Measurements from ENCODE around the gene ANKRD17.

The ANKRD17 gene

DNA sequence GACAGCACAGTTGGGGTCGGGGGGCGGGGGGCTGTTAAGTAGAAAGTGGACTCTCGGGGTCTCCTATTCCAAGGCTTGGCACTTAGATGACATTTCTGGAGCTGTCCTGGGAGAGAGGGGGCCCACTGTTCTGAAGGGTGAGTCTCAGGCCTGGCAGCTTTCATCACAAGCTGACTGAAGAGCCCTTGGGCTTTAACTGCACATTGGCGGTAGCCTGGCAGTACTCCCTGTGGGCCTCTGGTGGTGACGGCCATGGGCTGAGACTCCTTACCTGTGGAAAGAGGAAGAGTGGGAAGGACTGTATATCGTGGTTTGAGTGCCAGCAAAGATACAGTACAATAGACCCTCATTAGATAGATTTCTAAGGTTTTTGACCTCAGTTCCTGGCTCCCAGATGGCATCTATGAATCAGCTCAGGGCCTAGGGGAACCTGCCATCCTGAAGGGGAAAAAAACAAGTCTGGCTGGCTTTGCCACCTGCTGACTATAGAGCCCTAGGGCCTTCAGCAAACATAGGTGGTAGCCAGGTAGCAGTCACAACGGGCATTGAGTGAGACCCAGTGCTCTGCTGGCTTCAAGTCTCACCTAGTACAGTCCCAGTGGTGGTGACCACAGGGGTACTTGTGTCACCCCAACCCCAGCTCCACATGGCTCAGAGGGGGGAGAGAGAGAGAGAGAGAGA, 87.9 kb downstream of the ANKRD17 start:
- no peak overlapping the region for H3K4me2 ChIP-seq (ENCODE audit: insufficient read depth, low read length)
- peaks cover 21% of the 10 kb centered on the region for H3K9me3 ChIP-seq (ENCODE audit: insufficient read depth, low read length, severe bottlenecking)
- TF ChIP-seq EZH2 (IDR thresholded peaks at IDR 0.05; ENCODE audit: borderline replicate concordance, low read depth, low read length, severe bottlenecking) = no peak
- TF ChIP-seq, protein P1, sequence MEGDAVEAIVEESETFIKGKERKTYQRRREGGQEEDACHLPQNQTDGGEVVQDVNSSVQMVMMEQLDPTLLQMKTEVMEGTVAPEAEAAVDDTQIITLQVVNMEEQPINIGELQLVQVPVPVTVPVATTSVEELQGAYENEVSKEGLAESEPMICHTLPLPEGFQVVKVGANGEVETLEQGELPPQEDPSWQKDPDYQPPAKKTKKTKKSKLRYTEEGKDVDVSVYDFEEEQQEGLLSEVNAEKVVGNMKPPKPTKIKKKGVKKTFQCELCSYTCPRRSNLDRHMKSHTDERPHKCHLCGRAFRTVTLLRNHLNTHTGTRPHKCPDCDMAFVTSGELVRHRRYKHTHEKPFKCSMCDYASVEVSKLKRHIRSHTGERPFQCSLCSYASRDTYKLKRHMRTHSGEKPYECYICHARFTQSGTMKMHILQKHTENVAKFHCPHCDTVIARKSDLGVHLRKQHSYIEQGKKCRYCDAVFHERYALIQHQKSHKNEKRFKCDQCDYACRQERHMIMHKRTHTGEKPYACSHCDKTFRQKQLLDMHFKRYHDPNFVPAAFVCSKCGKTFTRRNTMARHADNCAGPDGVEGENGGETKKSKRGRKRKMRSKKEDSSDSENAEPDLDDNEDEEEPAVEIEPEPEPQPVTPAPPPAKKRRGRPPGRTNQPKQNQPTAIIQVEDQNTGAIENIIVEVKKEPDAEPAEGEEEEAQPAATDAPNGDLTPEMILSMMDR (IDR thresholded peaks at IDR 0.05; ENCODE audit: borderline replicate concordance, extremely low read depth, low read length, poor library complexity, severe bottlenecking) = no peak
- peaks cover 11% of the 10 kb centered on the region; the same call in 1 of the 2 replicates for H4K20me1 ChIP-seq (ENCODE audit: insufficient read depth, low read length)
- H3K36me3 ChIP-seq (ENCODE audit: insufficient read depth, low read length) = peaks cover 98% of the 10 kb centered on the region
- peaks cover 82% of the 10 kb centered on the region for H3K79me2 ChIP-seq (ENCODE audit: insufficient read depth, low read length)
- DNase-seq = peak; percentile 15
- H3K4me3 ChIP-seq (ENCODE audit: low read depth in 1 of 2, low read length in 2 of 2) = no peak overlapping the region
- no peak overlapping the region for H2AFZ ChIP-seq (ENCODE audit: low read depth, low read length)
- no peaks in the 10 kb centered on the region for H3K27me3 ChIP-seq (ENCODE audit: insufficient read depth, low read length, poor library complexity)
- ATAC-seq (ENCODE audit: insufficient read depth, low read depth) = peak; percentile 66
- no peak overlapping the region for H3K27ac ChIP-seq (ENCODE audit: low read length)
- no peak overlapping the region for H3K9ac ChIP-seq (ENCODE audit: low read depth, low read length)
- no peaks in the 10 kb centered on the region for H3K4me1 ChIP-seq (ENCODE audit: insufficient read depth, low read length)

DNA sequence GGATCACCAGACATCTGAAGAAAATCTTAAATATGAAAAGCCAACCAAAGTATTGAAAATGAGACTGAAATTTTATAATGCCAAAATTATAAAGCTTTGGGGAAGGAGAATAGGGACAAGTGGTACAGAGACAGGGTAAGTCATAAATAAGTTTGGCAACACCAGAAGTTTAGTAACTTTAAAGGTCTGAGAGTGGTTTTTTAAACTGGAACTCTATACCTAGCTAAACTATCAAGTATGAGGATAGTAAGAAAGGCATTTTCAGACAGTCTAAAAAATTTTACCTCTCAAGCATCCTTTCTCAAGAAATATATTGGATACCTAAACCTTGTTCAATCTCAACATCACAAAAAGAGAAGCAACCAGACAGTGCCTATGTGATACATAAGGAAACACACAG, 92.4 kb downstream of the ANKRD17 start:
- no peak for DNase-seq
- Histone ChIP-seq H4K20me1 (ENCODE audit: insufficient read depth, low read length) (peaks cover 14% of the 10 kb centered on the region), H3K27ac (ENCODE audit: low read length) (no peak overlapping the region), H3K9ac (ENCODE audit: low read depth, low read length) (no peak overlapping the region), H3K27me3 (ENCODE audit: insufficient read depth, low read length, poor library complexity) (no peaks in the 10 kb centered on the region), H3K4me3 (ENCODE audit: low read depth in 1 of 2, low read length in 2 of 2) (no peak overlapping the region), H3K4me2 (ENCODE audit: insufficient read depth, low read length) (no peak overlapping the region), H3K79me2 (ENCODE audit: insufficient read depth, low read length) (peaks cover 66% of the 10 kb centered on the region), H3K9me3 (ENCODE audit: insufficient read depth, low read length, severe bottlenecking) (peaks cover 15% of the 10 kb centered on the region), H3K4me1 (ENCODE audit: insufficient read depth, low read length) (no peaks in the 10 kb centered on the region), H2AFZ (ENCODE audit: low read depth, low read length) (no peak overlapping the region), H3K36me3 (ENCODE audit: insufficient read depth, low read length) (peaks cover 94% of the 10 kb centered on the region)
- ATAC-seq (ENCODE audit: insufficient read depth, low read depth) = no peak
- TF ChIP-seq, protein P1 (IDR thresholded peaks at IDR 0.05; ENCODE audit: borderline replicate concordance, extremely low read depth, low read length, poor library complexity, severe bottlenecking) = no peak
- no peak for TF ChIP-seq EZH2 (IDR thresholded peaks at IDR 0.05; ENCODE audit: borderline replicate concordance, low read depth, low read length, severe bottlenecking)

DNA sequence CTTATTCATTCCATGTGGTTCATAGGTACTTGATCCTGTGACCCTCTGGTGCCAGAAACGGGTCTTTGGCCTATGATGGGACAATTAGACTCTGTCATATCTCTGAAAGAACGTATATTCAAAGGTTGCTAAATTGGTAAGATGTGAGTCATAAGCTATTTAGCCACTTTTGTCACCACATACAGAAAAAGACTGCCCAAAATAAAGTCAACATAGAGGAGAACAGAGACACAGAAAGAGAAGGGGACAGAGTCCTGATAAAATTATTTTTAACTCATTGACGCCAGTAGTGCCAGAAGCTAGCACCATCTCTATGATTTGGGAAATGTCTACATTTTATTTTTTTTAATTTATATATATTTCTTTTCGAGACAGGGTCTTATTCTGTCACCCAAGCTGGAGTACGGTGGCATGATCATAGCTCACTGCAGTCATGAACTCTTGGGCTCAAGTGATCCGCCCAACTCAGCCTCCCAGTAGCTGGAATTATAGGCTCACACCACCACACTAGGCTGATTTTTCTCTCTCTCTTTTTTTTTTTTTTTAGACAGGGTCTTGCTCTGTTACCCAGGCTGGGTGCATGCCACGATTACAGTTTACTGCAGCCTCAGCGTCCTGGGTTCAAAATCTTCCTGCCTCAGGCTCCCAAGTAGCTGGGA, 96.9 kb downstream of the ANKRD17 start:
- H2AFZ ChIP-seq (ENCODE audit: low read depth, low read length) = no peak overlapping the region
- peaks cover 3% of the 10 kb centered on the region for H3K9me3 ChIP-seq (ENCODE audit: insufficient read depth, low read length, severe bottlenecking)
- DNase-seq = no peak
- no peak overlapping the region for H3K27ac ChIP-seq (ENCODE audit: low read length)
- H3K79me2 ChIP-seq (ENCODE audit: insufficient read depth, low read length) = peaks cover 40% of the 10 kb centered on the region
- peaks cover 84% of the 10 kb centered on the region for H3K36me3 ChIP-seq (ENCODE audit: insufficient read depth, low read length)
- no peak overlapping the region for H3K4me3 ChIP-seq (ENCODE audit: low read depth in 1 of 2, low read length in 2 of 2)
- H4K20me1 ChIP-seq (ENCODE audit: insufficient read depth, low read length) = peaks cover 3% of the 10 kb centered on the region
- no peak for ATAC-seq (ENCODE audit: insufficient read depth, low read depth)
- H3K9ac ChIP-seq (ENCODE audit: low read depth, low read length) = no peak overlapping the region
- H3K27me3 ChIP-seq (ENCODE audit: insufficient read depth, low read length, poor library complexity) = no peaks in the 10 kb centered on the region
- no peak for TF ChIP-seq EZH2 (IDR thresholded peaks at IDR 0.05; ENCODE audit: borderline replicate concordance, low read depth, low read length, severe bottlenecking)
- TF ChIP-seq, protein P1 (IDR thresholded peaks at IDR 0.05; ENCODE audit: borderline replicate concordance, extremely low read depth, low read length, poor library complexity, severe bottlenecking) = no peak
- no peaks in the 10 kb centered on the region for H3K4me1 ChIP-seq (ENCODE audit: insufficient read depth, low read length)
- no peak overlapping the region for H3K4me2 ChIP-seq (ENCODE audit: insufficient read depth, low read length)
